GM23338 (cell line): ENCODE results near the gene BCAP29. TPM values are rescaled to one million over a fixed set of nuclear protein-coding genes. Genes with fewer than 3 reads are reported as not detected.

Source experiments
- ATAC-seq: fragments of 200-7000 bp; cut with Tn5 transposase; 3 replicates; pipeline ENCODE4 v1.9.1; 2020
- DNase-seq: peaks from one replicate; pipeline ENCODE4 v3.0.0-alpha.2; 2015; ENCODE audit warnings: low spot score
- H2AFZ ChIP-seq: fragments of 200-600 bp; sonication (generic); 2 replicates; pipeline ENCODE4 v1.8.0; 2016; ENCODE audit warnings: antibody characterized with exemption, mild to moderate bottlenecking, moderate library complexity
- H3F3A ChIP-seq: fragments of 200-600 bp; sonication (generic); replicated peaks from 2 replicates; pipeline ENCODE4 v1.8.0; 2017; ENCODE audit warnings: antibody characterized with exemption, mixed run types, low read depth
- H3K27ac ChIP-seq: fragments of 200-600 bp; sonication (generic); 2 replicates; pipeline ENCODE4 v1.6.1; 2016; ENCODE audit warnings: low read depth
- H3K27me3 ChIP-seq: fragments of 200-600 bp; sonication (generic); 2 replicates; pipeline ENCODE4 v1.8.0; 2016; ENCODE audit warnings: mild to moderate bottlenecking, mixed run types, moderate library complexity; ENCODE audit not compliant: insufficient read depth
- H3K36me3 ChIP-seq: fragments of 200-600 bp; sonication (generic); 2 replicates; pipeline ENCODE4 v1.8.0; 2016; ENCODE audit warnings: mild to moderate bottlenecking; ENCODE audit not compliant: insufficient read depth
- H3K4me1 ChIP-seq: fragments of 200-600 bp; sonication (generic); 2 replicates; pipeline ENCODE4 v1.8.0; 2016; ENCODE audit warnings: mild to moderate bottlenecking, moderate library complexity; ENCODE audit not compliant: insufficient read depth
- H3K4me2 ChIP-seq: fragments of 200-600 bp; sonication (generic); 2 replicates; pipeline ENCODE4 v1.7.1; 2017; ENCODE audit warnings: mixed run types
- H3K4me3 ChIP-seq: fragments of 200-600 bp; sonication (generic); 2 replicates; pipeline ENCODE4 v1.6.1; 2016; ENCODE audit warnings: mixed run types
- H3K79me2 ChIP-seq: fragments of 200-600 bp; sonication (generic); replicated peaks from 2 replicates; pipeline ENCODE4 v1.8.0; 2017; ENCODE audit warnings: mild to moderate bottlenecking; ENCODE audit not compliant: insufficient read depth
- H3K9me2 ChIP-seq: fragments of 200-600 bp; sonication (generic); 2 replicates; pipeline ENCODE4 v1.8.0; 2017; ENCODE audit not compliant: insufficient read depth
- H4K20me1 ChIP-seq: fragments of 200-600 bp; sonication (generic); replicated peaks from 2 replicates; pipeline ENCODE4 v1.8.0; 2017; ENCODE audit warnings: mild to moderate bottlenecking; ENCODE audit not compliant: insufficient read depth
- H3K27ac Mint-ChIP-seq: 2 replicates; pipeline ENCODE4 v1.8.0; 2020; ENCODE audit warnings: inconsistent platforms, mild to moderate bottlenecking, moderate library complexity, mixed read lengths
- H3K27me3 Mint-ChIP-seq: 3 replicates; pipeline ENCODE4 v1.8.0; 2022; ENCODE audit warnings: low read depth, mild to moderate bottlenecking, moderate library complexity, mixed read lengths, inconsistent platforms; ENCODE audit not compliant: insufficient read depth, poor library complexity
- H3K36me3 Mint-ChIP-seq: 3 replicates; pipeline ENCODE4 v1.8.0; 2021; ENCODE audit warnings: low read depth, mild to moderate bottlenecking, inconsistent platforms, moderate library complexity, mixed read lengths
- H3K4me1 Mint-ChIP-seq: 3 replicates; pipeline ENCODE4 v1.8.0; 2020; ENCODE audit warnings: mild to moderate bottlenecking, inconsistent platforms, mixed read lengths
- H3K4me3 Mint-ChIP-seq: 3 replicates; pipeline ENCODE4 v1.8.0; 2021; ENCODE audit warnings: moderate library complexity, mild to moderate bottlenecking, inconsistent platforms, mixed read lengths
- H3K9me3 Mint-ChIP-seq: 3 replicates; pipeline ENCODE4 v1.8.0; 2020; ENCODE audit warnings: moderate library complexity, mild to moderate bottlenecking, inconsistent platforms, mixed read lengths
- CREB1 ChIP-seq: fragments of 250-450 bp; sonication (Bioruptor Pico); IDR thresholded peaks from 2 replicates; pipeline ENCODE4 v1.5.0; 2020; ENCODE audit warnings: low read depth, mild to moderate bottlenecking, moderate library complexity
- ETS1 ChIP-seq: IDR thresholded peaks from 2 replicates; pipeline ENCODE4 v1.6.1; 2016; ENCODE audit warnings: antibody characterized with exemption
- EZH2 ChIP-seq: fragments of 200-600 bp; sonication (generic); IDR thresholded peaks from one replicate; pipeline ENCODE4 v1.8.0; 2017; ENCODE audit warnings: antibody characterized with exemption, mild to moderate bottlenecking, low read depth; ENCODE audit not compliant: unreplicated experiment
- EZH2phosphoT487 ChIP-seq: fragments of 200-600 bp; sonication (generic); IDR thresholded peaks from one replicate; pipeline ENCODE4 v1.8.1; 2018; ENCODE audit warnings: antibody characterized with exemption; ENCODE audit not compliant: unreplicated experiment
- JUNB ChIP-seq: IDR thresholded peaks from one replicate; pipeline ENCODE4 v1.6.1; 2016; ENCODE audit warnings: antibody characterized with exemption; ENCODE audit not compliant: unreplicated experiment
- POLR2AphosphoS5 ChIP-seq: IDR thresholded peaks from 2 replicates; pipeline ENCODE4 v1.6.1; 2016; ENCODE audit warnings: antibody characterized with exemption, low read depth
- REST ChIP-seq: IDR thresholded peaks from one replicate; pipeline ENCODE4 v1.6.1; 2018; ENCODE audit warnings: antibody characterized with exemption; ENCODE audit not compliant: unreplicated experiment
- STAT1 ChIP-seq: IDR thresholded peaks from one replicate; pipeline ENCODE4 v1.6.1; 2016; ENCODE audit warnings: antibody characterized with exemption; ENCODE audit not compliant: unreplicated experiment
- ZNF114 ChIP-seq: fragments of 250-450 bp; sonication (Bioruptor Pico); IDR thresholded peaks from 2 replicates; pipeline ENCODE4 v1.5.0; 2020; ENCODE audit warnings: mild to moderate bottlenecking, moderate library complexity
- ZNF331 ChIP-seq: fragments of 250-450 bp; sonication (Bioruptor Pico); IDR thresholded peaks from 2 replicates; pipeline ENCODE4 v1.5.0; 2020; ENCODE audit warnings: low read depth, mild to moderate bottlenecking, moderate library complexity
- polyA plus RNA-seq: library from polyadenylated mRNA; unstranded; fragments of >200 nt; fragmentation: Nextera tagmentation; extraction: Ambion mirVana; gene quantifications from 2 replicates; pipeline ENCODE4 v1.2.1, GENCODE V29; 2016
- total RNA-seq: library from RNA; depleted of rRNA; stranded (reverse); fragments of >200 nt; shearing (Covaris generic); gene quantifications from 2 replicates; pipeline ENCODE4 v1.2.3, GENCODE V29; 2014
- TF ChIP-seq, protein P1 (sequence below): fragments of 250-450 bp; sonication (Bioruptor Pico); IDR thresholded peaks from 2 replicates; pipeline ENCODE4 v1.5.0; 2020; ENCODE audit warnings: mild to moderate bottlenecking, moderate library complexity
- TF ChIP-seq, protein P2 (sequence below), 2 experiments: fragments of 200-600 bp in 1 of 2; sonication (generic) in 1 of 2; conservative IDR thresholded peaks; 2 replicates each; pipeline versions ENCODE4 v1.5.1 to v1.6.1; 2016 to 2017; ENCODE audit warnings: antibody characterized with exemption in 2 of 2, low read depth in 2 of 2, mild to moderate bottlenecking in 2 of 2, moderate library complexity in 1 of 2

BCAP29 gene
- total and polyA plus RNA-seq, 2 experiments from 2014 or later = 18.4 to 24.0 TPM

GRCh38 chr7:107581387-107582013 is 1.5 kb downstream of the BCAP29 start:
- H3K4me2 ChIP-seq = no peak overlapping the region
- H3K27ac Mint-ChIP-seq = no peak overlapping the region
- ATAC-seq = no peak

More at GRCh38 chr7:107581387-107582013, 1.5 kb downstream of the BCAP29 start:
- Mint-ChIP-seq H3K4me1 (no peaks in the 10 kb centered on the region; the same call in 2 of the 3 replicates), H3K27me3 (peaks cover 12% of the 10 kb centered on the region), H3K36me3 (peaks cover 2% of the 10 kb centered on the region; the same call in 1 of the 3 replicates), H3K9me3 (no peaks in the 10 kb centered on the region), H3K4me3 (peak overlapping the region; percentile 81; the same call in 2 of the 3 replicates)
- no peak for DNase-seq
- no peaks in the 10 kb centered on the region for H3K79me2 ChIP-seq
- no peak overlapping the region for H3K27ac ChIP-seq
- H3K4me1 ChIP-seq = no peaks in the 10 kb centered on the region
- no peak overlapping the region; the same call in 1 of the 2 replicates for H3K4me3 ChIP-seq
- H3K36me3 ChIP-seq = no peaks in the 10 kb centered on the region
- H3F3A ChIP-seq = no peaks in the 10 kb centered on the region
- no peak overlapping the region for H2AFZ ChIP-seq
- no peaks in the 10 kb centered on the region for H4K20me1 ChIP-seq
- TF ChIP-seq POLR2AphosphoS5 (no peak), STAT1 (no peak), ZNF114 (CRISPR knock-in tag) (no peak), JUNB (no peak), EZH2 (no peak), CREB1 (CRISPR knock-in tag) (no peak), REST (no peak), EZH2phosphoT487 (no peak), ETS1 (no peak), ZNF331 (CRISPR knock-in tag) (no peak)
- TF ChIP-seq, protein P1, sequence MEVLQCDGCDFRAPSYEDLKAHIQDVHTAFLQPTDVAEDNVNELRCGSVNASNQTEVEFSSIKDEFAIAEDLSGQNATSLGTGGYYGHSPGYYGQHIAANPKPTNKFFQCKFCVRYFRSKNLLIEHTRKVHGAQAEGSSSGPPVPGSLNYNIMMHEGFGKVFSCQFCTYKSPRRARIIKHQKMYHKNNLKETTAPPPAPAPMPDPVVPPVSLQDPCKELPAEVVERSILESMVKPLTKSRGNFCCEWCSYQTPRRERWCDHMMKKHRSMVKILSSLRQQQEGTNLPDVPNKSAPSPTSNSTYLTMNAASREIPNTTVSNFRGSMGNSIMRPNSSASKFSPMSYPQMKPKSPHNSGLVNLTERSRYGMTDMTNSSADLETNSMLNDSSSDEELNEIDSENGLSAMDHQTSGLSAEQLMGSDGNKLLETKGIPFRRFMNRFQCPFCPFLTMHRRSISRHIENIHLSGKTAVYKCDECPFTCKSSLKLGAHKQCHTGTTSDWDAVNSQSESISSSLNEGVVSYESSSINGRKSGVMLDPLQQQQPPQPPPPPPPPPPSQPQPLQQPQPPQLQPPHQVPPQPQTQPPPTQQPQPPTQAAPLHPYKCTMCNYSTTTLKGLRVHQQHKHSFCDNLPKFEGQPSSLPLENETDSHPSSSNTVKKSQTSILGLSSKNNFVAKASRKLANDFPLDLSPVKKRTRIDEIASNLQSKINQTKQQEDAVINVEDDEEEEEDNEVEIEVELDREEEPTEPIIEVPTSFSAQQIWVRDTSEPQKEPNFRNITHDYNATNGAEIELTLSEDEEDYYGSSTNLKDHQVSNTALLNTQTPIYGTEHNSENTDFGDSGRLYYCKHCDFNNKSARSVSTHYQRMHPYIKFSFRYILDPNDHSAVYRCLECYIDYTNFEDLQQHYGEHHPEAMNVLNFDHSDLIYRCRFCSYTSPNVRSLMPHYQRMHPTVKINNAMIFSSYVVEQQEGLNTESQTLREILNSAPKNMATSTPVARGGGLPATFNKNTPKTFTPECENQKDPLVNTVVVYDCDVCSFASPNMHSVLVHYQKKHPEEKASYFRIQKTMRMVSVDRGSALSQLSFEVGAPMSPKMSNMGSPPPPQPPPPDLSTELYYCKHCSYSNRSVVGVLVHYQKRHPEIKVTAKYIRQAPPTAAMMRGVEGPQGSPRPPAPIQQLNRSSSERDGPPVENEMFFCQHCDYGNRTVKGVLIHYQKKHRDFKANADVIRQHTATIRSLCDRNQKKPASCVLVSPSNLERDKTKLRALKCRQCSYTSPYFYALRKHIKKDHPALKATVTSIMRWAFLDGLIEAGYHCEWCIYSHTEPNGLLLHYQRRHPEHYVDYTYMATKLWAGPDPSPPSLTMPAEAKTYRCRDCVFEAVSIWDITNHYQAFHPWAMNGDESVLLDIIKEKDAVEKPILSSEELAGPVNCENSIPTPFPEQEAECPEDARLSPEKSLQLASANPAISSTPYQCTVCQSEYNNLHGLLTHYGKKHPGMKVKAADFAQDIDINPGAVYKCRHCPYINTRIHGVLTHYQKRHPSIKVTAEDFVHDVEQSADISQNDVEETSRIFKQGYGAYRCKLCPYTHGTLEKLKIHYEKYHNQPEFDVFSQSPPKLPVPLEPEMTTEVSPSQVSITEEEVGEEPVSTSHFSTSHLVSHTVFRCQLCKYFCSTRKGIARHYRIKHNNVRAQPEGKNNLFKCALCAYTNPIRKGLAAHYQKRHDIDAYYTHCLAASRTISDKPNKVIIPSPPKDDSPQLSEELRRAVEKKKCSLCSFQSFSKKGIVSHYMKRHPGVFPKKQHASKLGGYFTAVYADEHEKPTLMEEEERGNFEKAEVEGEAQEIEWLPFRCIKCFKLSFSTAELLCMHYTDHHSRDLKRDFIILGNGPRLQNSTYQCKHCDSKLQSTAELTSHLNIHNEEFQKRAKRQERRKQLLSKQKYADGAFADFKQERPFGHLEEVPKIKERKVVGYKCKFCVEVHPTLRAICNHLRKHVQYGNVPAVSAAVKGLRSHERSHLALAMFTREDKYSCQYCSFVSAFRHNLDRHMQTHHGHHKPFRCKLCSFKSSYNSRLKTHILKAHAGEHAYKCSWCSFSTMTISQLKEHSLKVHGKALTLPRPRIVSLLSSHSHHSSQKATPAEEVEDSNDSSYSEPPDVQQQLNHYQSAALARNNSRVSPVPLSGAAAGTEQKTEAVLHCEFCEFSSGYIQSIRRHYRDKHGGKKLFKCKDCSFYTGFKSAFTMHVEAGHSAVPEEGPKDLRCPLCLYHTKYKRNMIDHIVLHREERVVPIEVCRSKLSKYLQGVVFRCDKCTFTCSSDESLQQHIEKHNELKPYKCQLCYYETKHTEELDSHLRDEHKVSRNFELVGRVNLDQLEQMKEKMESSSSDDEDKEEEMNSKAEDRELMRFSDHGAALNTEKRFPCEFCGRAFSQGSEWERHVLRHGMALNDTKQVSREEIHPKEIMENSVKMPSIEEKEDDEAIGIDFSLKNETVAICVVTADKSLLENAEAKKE (CRISPR knock-in tag) = no peak
- TF ChIP-seq, protein P2, sequence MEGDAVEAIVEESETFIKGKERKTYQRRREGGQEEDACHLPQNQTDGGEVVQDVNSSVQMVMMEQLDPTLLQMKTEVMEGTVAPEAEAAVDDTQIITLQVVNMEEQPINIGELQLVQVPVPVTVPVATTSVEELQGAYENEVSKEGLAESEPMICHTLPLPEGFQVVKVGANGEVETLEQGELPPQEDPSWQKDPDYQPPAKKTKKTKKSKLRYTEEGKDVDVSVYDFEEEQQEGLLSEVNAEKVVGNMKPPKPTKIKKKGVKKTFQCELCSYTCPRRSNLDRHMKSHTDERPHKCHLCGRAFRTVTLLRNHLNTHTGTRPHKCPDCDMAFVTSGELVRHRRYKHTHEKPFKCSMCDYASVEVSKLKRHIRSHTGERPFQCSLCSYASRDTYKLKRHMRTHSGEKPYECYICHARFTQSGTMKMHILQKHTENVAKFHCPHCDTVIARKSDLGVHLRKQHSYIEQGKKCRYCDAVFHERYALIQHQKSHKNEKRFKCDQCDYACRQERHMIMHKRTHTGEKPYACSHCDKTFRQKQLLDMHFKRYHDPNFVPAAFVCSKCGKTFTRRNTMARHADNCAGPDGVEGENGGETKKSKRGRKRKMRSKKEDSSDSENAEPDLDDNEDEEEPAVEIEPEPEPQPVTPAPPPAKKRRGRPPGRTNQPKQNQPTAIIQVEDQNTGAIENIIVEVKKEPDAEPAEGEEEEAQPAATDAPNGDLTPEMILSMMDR (conservative IDR thresholded peaks at IDR 0.05; ENCODE audit: low read depth in 2 of 2) = no peak
- no peaks in the 10 kb centered on the region for H3K27me3 ChIP-seq
- H3K9me2 ChIP-seq = no peaks in the 10 kb centered on the region
